ENCODE results near the gene BARX2.

Gene BARX2

DNA sequence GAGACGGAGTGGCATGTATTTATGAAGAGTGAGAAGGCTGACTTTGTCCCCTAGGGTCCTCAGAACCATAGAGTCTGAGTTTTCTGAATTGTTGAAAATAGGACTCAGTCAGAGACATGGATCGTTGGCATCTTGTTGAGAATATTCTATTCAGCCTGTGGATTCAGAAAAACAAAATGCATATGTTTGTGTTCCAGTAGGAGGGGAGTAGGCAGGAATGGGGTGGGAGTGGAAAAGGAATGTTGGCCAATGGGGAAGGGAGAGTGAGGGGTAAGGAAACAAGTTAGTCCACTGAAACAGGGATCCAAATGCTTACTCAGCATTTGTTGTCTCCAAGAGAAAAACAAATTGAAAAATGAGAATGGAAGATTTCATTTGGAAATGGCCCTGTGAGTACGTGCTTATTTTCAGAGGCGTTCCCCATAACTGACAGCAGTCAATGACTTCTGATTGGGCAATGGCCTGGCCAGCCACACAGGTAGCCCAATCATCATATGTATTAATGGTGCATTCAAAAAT lies 14.7 kb downstream of the BARX2 start:
- H3K4me3 ChIP-seq (ENCODE audit: low read depth, low read length, poor library complexity, severe bottlenecking) = no peak overlapping the region
- H3K36me3 ChIP-seq (ENCODE audit: insufficient read depth, low read length) = no peaks in the 10 kb centered on the region
- H4K20me1 ChIP-seq (ENCODE audit: insufficient read depth, low read length) = no peaks in the 10 kb centered on the region
- H3K4me1 ChIP-seq (ENCODE audit: insufficient read depth, low read length, severe bottlenecking) = no peaks in the 10 kb centered on the region
- no peak for TF ChIP-seq EZH2 (IDR thresholded peaks at IDR 0.05; ENCODE audit: borderline replicate concordance, low read length)
- TF ChIP-seq, protein P1, sequence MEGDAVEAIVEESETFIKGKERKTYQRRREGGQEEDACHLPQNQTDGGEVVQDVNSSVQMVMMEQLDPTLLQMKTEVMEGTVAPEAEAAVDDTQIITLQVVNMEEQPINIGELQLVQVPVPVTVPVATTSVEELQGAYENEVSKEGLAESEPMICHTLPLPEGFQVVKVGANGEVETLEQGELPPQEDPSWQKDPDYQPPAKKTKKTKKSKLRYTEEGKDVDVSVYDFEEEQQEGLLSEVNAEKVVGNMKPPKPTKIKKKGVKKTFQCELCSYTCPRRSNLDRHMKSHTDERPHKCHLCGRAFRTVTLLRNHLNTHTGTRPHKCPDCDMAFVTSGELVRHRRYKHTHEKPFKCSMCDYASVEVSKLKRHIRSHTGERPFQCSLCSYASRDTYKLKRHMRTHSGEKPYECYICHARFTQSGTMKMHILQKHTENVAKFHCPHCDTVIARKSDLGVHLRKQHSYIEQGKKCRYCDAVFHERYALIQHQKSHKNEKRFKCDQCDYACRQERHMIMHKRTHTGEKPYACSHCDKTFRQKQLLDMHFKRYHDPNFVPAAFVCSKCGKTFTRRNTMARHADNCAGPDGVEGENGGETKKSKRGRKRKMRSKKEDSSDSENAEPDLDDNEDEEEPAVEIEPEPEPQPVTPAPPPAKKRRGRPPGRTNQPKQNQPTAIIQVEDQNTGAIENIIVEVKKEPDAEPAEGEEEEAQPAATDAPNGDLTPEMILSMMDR (IDR thresholded peaks at IDR 0.05; ENCODE audit: low read length) = no peak
- H3K27me3 ChIP-seq (ENCODE audit: insufficient read depth, low read length) = no peaks in the 10 kb centered on the region
- H3K9ac ChIP-seq (ENCODE audit: low read length) = no peak overlapping the region
- no peaks in the 10 kb centered on the region for H3K79me2 ChIP-seq (ENCODE audit: insufficient read depth, low read length)
- no peak overlapping the region for H3K27ac ChIP-seq (ENCODE audit: low read depth, low read length, poor library complexity, severe bottlenecking)
- no peak overlapping the region for H3K4me2 ChIP-seq (ENCODE audit: low read length)
- H2AFZ ChIP-seq (ENCODE audit: low read length) = no peak overlapping the region
- H3K9me3 ChIP-seq (ENCODE audit: low read length) = no peaks in the 10 kb centered on the region
- H3F3A ChIP-seq (ENCODE audit: insufficient read depth, low read length) = no peaks in the 10 kb centered on the region
- H3K9me2 ChIP-seq (ENCODE audit: low read depth, low read length) = no peaks in the 10 kb centered on the region

DNA sequence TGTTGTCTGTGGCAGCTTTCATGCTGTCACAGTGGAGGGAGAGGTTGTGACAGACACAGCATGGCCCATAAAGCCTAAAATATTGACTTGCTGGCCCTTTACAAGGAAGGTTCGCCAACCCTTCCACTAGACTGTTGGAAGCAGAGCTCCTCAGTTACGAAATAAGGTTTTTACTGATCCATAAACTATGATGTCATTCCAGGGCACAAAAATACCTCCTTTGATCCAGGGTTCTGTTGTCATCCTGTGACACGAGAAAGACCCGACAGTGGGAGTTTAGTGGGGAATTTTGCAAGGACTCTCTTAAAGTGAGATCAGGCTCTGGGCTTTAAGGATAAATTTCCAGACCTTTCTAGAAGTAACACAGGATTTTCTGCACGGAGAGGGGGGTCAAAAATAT lies 15.7 kb downstream of the BARX2 start:
- no peak overlapping the region for H3K4me3 ChIP-seq (ENCODE audit: low read depth, low read length, poor library complexity, severe bottlenecking)
- no peaks in the 10 kb centered on the region for H3K27me3 ChIP-seq (ENCODE audit: insufficient read depth, low read length)
- H3K4me2 ChIP-seq (ENCODE audit: low read length) = no peak overlapping the region
- no peaks in the 10 kb centered on the region for H4K20me1 ChIP-seq (ENCODE audit: insufficient read depth, low read length)
- no peak overlapping the region for H3K9ac ChIP-seq (ENCODE audit: low read length)
- no peaks in the 10 kb centered on the region for H3K79me2 ChIP-seq (ENCODE audit: insufficient read depth, low read length)
- H3K4me1 ChIP-seq (ENCODE audit: insufficient read depth, low read length, severe bottlenecking) = no peaks in the 10 kb centered on the region
- TF ChIP-seq, protein P1 (IDR thresholded peaks at IDR 0.05; ENCODE audit: low read length) = no peak
- TF ChIP-seq EZH2 (IDR thresholded peaks at IDR 0.05; ENCODE audit: borderline replicate concordance, low read length) = no peak
- no peak overlapping the region for H3K27ac ChIP-seq (ENCODE audit: low read depth, low read length, poor library complexity, severe bottlenecking)
- no peaks in the 10 kb centered on the region for H3F3A ChIP-seq (ENCODE audit: insufficient read depth, low read length)
- no peaks in the 10 kb centered on the region for H3K9me3 ChIP-seq (ENCODE audit: low read length)
- H3K9me2 ChIP-seq (ENCODE audit: low read depth, low read length) = no peaks in the 10 kb centered on the region
- H3K36me3 ChIP-seq (ENCODE audit: insufficient read depth, low read length) = no peaks in the 10 kb centered on the region
- H2AFZ ChIP-seq (ENCODE audit: low read length) = no peak overlapping the region

DNA sequence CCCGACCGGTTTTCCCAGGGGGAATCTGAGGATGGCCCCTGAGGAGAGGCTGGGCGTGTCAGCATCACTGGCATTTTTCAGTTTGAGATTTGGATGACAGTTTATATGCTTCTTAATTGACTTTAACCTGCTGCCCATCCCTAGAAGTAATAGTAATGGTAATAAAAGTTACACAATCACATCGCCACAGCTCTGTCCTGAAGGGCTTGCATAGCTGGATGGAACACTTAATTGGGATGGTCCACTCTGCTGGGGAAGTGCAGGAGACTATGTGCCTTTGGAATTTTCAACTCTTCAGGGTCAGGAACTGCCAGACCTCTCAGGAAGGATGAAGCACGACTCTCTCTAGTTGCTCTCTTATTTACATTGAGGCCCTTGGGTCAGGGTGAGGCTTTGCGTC lies 16.2 kb downstream of the BARX2 start:
- H3K36me3 ChIP-seq (ENCODE audit: insufficient read depth, low read length) = no peaks in the 10 kb centered on the region
- H3K79me2 ChIP-seq (ENCODE audit: insufficient read depth, low read length) = no peaks in the 10 kb centered on the region
- no peaks in the 10 kb centered on the region for H4K20me1 ChIP-seq (ENCODE audit: insufficient read depth, low read length)
- no peak overlapping the region for H2AFZ ChIP-seq (ENCODE audit: low read length)
- TF ChIP-seq, protein P1 (IDR thresholded peaks at IDR 0.05; ENCODE audit: low read length) = no peak
- TF ChIP-seq EZH2 (IDR thresholded peaks at IDR 0.05; ENCODE audit: borderline replicate concordance, low read length) = no peak
- H3K4me1 ChIP-seq (ENCODE audit: insufficient read depth, low read length, severe bottlenecking) = no peaks in the 10 kb centered on the region
- no peaks in the 10 kb centered on the region for H3K9me2 ChIP-seq (ENCODE audit: low read depth, low read length)
- H3K27ac ChIP-seq (ENCODE audit: low read depth, low read length, poor library complexity, severe bottlenecking) = no peak overlapping the region
- no peak overlapping the region for H3K9ac ChIP-seq (ENCODE audit: low read length)
- H3F3A ChIP-seq (ENCODE audit: insufficient read depth, low read length) = no peaks in the 10 kb centered on the region
- no peak overlapping the region for H3K4me3 ChIP-seq (ENCODE audit: low read depth, low read length, poor library complexity, severe bottlenecking)
- no peak overlapping the region for H3K4me2 ChIP-seq (ENCODE audit: low read length)
- H3K9me3 ChIP-seq (ENCODE audit: low read length) = no peaks in the 10 kb centered on the region
- no peaks in the 10 kb centered on the region for H3K27me3 ChIP-seq (ENCODE audit: insufficient read depth, low read length)
